Dendritic cell treated with granulocyte-macrophage colony-stimulating factor and Interleukin-4, amounts not matched to agents 40 ng/mL and 50 ng/mL, for 4 days (primary cell): ENCODE measurements around the gene DCUN1D3.
"Not testable (repeated sequence)": the region's sequence is repeated elsewhere in the genome, so short reads cannot be mapped to it uniquely, and the experiment has no call there.

ENCODE experiments used
- H3K27ac Mint-ChIP-seq: one replicate; pipeline ENCODE4 v1.8.0; 2022; ENCODE audit warnings: mild to moderate bottlenecking, mixed read lengths
- H3K27me3 Mint-ChIP-seq: one replicate; pipeline ENCODE4 v1.8.0; 2022; ENCODE audit warnings: mild to moderate bottlenecking, mixed read lengths
- H3K36me3 Mint-ChIP-seq: one replicate; pipeline ENCODE4 v1.8.0; 2022; ENCODE audit warnings: low read depth, mixed read lengths
- H3K4me1 Mint-ChIP-seq: one replicate; pipeline ENCODE4 v1.8.0; 2022; ENCODE audit warnings: low read depth, mixed read lengths
- H3K4me3 Mint-ChIP-seq: one replicate; pipeline ENCODE4 v1.8.0; 2022; ENCODE audit warnings: mild to moderate bottlenecking, moderate library complexity, mixed read lengths
- H3K9me3 Mint-ChIP-seq: one replicate; pipeline ENCODE4 v1.8.0; 2022; ENCODE audit warnings: mixed read lengths
- intact Hi-C: fragments of 100-400 bp; cut with micrococcal nuclease; formaldehyde crosslinking; loops from one replicate; pipeline ENCODE4 v1.15.0; 2022

Gene DCUN1D3

DNA sequence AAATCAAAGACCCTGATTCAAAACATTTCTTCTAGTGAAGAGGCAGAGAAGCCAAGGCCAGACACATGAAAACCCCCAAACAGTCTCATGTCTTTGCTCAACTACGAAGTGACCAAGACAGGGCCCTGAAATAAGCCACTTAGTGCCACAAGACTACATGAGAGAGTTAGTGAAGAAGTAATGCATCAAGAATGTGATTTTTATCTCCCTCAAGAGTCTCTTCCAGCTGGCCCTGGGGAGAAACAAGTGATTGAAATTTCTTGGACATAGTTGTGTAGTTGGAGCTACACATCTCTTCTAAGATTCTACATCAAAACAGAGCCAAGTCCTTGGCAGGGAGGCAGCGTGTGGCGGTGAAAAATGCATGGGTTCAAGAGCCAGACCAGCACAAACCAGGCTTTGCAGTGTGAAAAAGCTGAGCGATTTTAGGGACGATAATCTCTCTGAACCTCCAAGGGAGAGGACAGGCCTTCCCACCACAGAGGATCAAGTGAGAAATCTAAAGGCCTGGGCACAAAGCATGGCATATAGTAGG, 31.0 kb upstream of the DCUN1D3 start:
- intact Hi-C loops: no loop called here
- Mint-ChIP-seq H3K4me1 (peaks cover 23% of the 10 kb centered on the region), H3K27me3 (no peaks in the 10 kb centered on the region), H3K36me3 (no peaks in the 10 kb centered on the region), H3K27ac (no peak overlapping the region), H3K9me3 (no peaks in the 10 kb centered on the region), H3K4me3 (no peak overlapping the region)

- intact Hi-C loops: no loop called here
Observed at GRCh38 chr16:20930365-20930690, 30.2 kb upstream of the DCUN1D3 start.

GRCh38 chr16:20929676-20930364, 29.7 kb upstream of the DCUN1D3 start:
- H3K4me3 Mint-ChIP-seq, H3K9me3 Mint-ChIP-seq, H3K36me3 Mint-ChIP-seq, intact Hi-C loops, H3K27me3 Mint-ChIP-seq: not testable (repeated sequence)
- Mint-ChIP-seq H3K27ac (peak overlapping the region; percentile 10), H3K4me1 (peaks cover 23% of the 10 kb centered on the region)

More at GRCh38 chr16:20930365-20930690, 30.2 kb upstream of the DCUN1D3 start:
- Mint-ChIP-seq H3K4me1 (peaks cover 23% of the 10 kb centered on the region), H3K36me3 (peaks cover 8% of the 10 kb centered on the region), H3K9me3 (no peaks in the 10 kb centered on the region), H3K27me3 (no peaks in the 10 kb centered on the region), H3K4me3 (no peak overlapping the region), H3K27ac (no peak overlapping the region)

GRCh38 chr16:20928774-20929411, 28.7 kb upstream of the DCUN1D3 start:
- Mint-ChIP-seq H3K9me3 (no peaks in the 10 kb centered on the region), H3K27ac (no peak overlapping the region), H3K27me3 (no peaks in the 10 kb centered on the region), H3K4me1 (peaks cover 23% of the 10 kb centered on the region), H3K36me3 (peaks cover 10% of the 10 kb centered on the region), H3K4me3 (no peak overlapping the region)
- intact Hi-C loops: no loop called here

DNA sequence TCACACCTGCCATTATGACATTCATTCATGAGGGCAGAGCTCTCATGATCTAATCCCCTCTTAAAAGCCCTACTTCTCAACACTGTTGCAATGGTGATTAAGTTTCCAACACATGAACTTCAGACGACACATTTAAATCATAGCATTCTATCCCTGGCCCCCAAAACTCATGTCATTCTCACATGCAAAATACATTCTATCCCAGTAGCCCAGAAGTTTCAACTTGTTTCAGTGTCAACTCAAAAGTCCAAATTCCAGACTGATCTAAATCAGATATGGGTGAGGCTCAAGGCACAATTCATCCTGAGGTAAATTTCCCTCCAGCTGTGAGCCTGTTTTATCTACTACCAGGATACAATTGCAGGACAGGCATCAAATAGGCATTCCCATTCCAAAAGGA, 25.6 kb upstream of the DCUN1D3 start:
- Mint-ChIP-seq H3K9me3 (no peaks in the 10 kb centered on the region), H3K36me3 (peaks cover 10% of the 10 kb centered on the region), H3K4me3 (no peak overlapping the region), H3K27me3 (no peaks in the 10 kb centered on the region), H3K27ac (no peak overlapping the region), H3K4me1 (peaks cover 49% of the 10 kb centered on the region)
- intact Hi-C loops: no loop called here

DNA sequence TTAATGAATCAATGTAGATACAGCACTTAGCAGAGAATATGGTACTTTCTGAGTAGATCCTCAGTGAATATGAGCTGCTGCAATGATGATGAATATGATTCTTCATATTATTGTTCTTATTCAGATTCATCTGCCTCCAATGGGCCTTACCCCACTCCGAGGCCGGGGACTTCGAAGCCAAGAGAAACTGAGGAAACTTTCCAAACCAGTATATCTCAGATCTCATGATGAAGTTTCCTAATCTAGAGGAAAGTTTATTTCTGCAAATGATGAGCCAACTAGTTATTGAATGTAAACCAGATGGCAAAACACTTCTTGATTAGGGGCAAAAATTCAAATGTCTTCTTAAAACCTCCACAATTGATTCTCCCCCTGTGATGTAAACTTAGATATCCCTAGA, 23.7 kb upstream of the DCUN1D3 start:
- intact Hi-C loops: no loop called here
- peaks cover 47% of the 10 kb centered on the region for H3K4me1 Mint-ChIP-seq
- no peaks in the 10 kb centered on the region for H3K9me3 Mint-ChIP-seq
- peak overlapping the region; percentile 58 for H3K27ac Mint-ChIP-seq
- H3K36me3 Mint-ChIP-seq: peaks cover 10% of the 10 kb centered on the region
- no peak overlapping the region for H3K4me3 Mint-ChIP-seq
- H3K27me3 Mint-ChIP-seq: no peaks in the 10 kb centered on the region

DNA sequence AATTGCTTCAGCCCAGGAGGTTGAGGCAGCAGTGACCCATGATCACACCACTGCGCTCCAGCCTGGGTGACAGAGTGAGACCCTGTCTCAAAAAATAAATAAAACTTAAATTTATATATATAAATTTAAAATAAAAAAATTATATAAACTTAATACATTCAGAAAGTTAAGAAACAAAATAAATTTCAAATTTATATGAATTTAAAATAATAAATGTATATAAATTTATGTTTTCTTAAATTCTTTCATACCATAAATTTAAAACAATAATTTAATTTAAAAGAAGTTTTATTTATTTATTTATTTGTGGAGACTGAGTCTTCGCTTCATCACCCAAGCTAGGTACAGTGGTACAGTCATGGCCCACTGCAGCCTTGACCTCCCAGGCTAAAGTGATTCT, 20.6 kb upstream of the DCUN1D3 start:
- Mint-ChIP-seq H3K9me3 (no peaks in the 10 kb centered on the region), H3K36me3 (peaks cover 16% of the 10 kb centered on the region), H3K4me3 (no peak overlapping the region), H3K27ac (no peak overlapping the region), H3K27me3 (no peaks in the 10 kb centered on the region), H3K4me1 (peaks cover 66% of the 10 kb centered on the region)
- intact Hi-C loops: no loop called here

- Mint-ChIP-seq H3K4me1 (peaks cover 71% of the 10 kb centered on the region), H3K36me3 (peaks cover 15% of the 10 kb centered on the region), H3K27me3 (no peaks in the 10 kb centered on the region), H3K9me3 (no peaks in the 10 kb centered on the region), H3K27ac (no peak overlapping the region), H3K4me3 (no peak overlapping the region)
- intact Hi-C loops: no loop called here
Observed at GRCh38 chr16:20920091-20920490, 19.9 kb upstream of the DCUN1D3 start.

DNA sequence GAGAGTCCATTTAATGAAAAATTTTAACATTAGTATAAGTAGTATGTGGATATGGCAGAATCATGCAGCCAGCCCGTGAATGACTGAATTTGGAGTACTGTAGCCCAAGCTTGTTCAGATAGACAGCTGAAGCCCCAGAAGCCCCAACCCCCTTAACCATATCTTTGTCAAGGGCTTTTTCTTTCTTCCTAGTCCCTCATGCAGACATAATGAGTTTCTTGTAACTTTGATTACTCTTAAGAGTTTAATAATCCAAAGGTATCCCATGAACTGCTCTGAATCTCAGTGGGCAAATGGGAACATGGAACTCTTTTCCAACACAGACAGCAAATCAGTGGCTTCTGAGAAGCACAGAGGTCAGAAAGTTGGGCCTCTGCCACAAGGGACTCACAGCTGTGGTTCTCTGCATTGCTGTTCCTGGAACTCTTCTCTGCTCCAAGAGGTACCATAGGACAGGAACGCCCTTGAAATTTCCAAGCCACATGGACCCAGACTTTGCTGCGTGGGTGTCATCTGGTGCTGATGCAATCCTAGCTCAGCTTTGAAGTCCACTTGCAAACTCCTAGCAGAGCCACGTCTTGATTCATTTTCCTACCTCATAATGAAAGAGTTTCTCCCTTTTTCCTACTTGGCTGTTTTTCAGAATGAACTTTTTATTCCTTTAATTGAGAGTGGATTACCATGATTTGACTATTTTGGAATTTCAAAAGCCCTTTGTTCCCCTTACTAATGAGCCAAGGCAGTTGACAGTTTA, 18.5 kb upstream of the DCUN1D3 start:
- H3K27ac Mint-ChIP-seq: peak overlapping the region; percentile 79
- no peaks in the 10 kb centered on the region for H3K9me3 Mint-ChIP-seq
- peak overlapping the region; percentile 20 for H3K4me3 Mint-ChIP-seq
- intact Hi-C loops: loop anchor here (2.0 kb wide), 1 partner anchor 18 kb away; the partner anchor contains the start of genes DCUN1D3 and LYRM1
- peaks cover 70% of the 10 kb centered on the region for H3K4me1 Mint-ChIP-seq
- H3K27me3 Mint-ChIP-seq: no peaks in the 10 kb centered on the region
- peaks cover 15% of the 10 kb centered on the region for H3K36me3 Mint-ChIP-seq

GRCh38 chr16:20916942-20917341, 16.8 kb upstream of the DCUN1D3 start:
- no peaks in the 10 kb centered on the region for H3K27me3 Mint-ChIP-seq
- H3K36me3 Mint-ChIP-seq: peaks cover 15% of the 10 kb centered on the region
- intact Hi-C loops: no loop called here

DNA sequence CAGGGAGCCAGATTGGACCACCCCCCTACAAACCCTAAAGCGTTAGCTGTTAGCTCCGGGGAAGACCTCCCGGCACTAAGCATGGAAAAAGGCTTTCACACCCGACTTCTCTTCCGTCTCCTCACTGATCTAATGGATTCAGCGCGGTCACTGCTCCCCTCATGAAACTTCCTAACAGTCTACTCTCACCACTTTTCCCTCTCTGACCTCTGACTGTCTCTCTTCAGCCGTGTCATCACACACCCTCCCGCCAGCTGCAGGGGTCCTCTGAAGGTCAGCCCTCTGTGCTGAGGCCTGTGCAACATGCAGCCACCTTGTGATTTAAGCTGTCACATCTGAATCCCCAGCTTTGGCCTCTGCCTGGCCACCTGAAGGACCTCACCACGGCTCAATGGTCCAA, 16.1 kb upstream of the DCUN1D3 start:
- Mint-ChIP-seq H3K4me3 (peak overlapping the region; percentile 13), H3K4me1 (peaks cover 60% of the 10 kb centered on the region), H3K27me3 (no peaks in the 10 kb centered on the region), H3K27ac (peak overlapping the region; percentile 79), H3K9me3 (no peaks in the 10 kb centered on the region), H3K36me3 (peaks cover 15% of the 10 kb centered on the region)
- intact Hi-C loops: no loop called here

More at GRCh38 chr16:20916942-20917341, 16.8 kb upstream of the DCUN1D3 start:
- Mint-ChIP-seq H3K9me3 (no peaks in the 10 kb centered on the region), H3K4me3 (no peak overlapping the region), H3K4me1 (peaks cover 60% of the 10 kb centered on the region), H3K27ac (peak overlapping the region; percentile 79)

DNA sequence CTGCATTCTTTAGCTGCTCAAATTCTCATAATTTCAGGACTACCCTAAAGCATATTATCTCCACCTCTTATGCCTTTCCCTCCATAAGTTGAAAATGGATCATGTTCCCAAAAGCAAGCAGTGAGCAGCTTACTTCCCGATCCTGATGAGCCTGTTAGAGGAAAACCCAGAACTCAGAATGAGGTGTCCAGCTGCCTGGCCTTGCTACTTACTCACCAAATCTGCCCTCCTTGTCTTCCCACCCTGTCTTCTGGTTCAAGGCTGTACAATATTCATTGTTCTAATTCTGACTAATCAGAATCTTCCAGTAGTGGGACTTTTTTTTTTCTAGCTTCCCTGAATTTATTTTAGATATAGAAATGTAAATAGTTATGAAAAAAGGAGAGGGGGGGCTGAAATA, 11.2 kb upstream of the DCUN1D3 start:
- H3K27ac Mint-ChIP-seq: peak overlapping the region; percentile 96
- intact Hi-C loops: loop anchor here (1.0 kb wide), 1 partner anchor 11 kb away; the partner anchor contains the start of genes DCUN1D3 and LYRM1
- no peaks in the 10 kb centered on the region for H3K9me3 Mint-ChIP-seq
- H3K4me3 Mint-ChIP-seq: peak overlapping the region; percentile 56
- peaks cover 69% of the 10 kb centered on the region for H3K4me1 Mint-ChIP-seq
- H3K27me3 Mint-ChIP-seq: no peaks in the 10 kb centered on the region
- peaks cover 18% of the 10 kb centered on the region for H3K36me3 Mint-ChIP-seq

DNA sequence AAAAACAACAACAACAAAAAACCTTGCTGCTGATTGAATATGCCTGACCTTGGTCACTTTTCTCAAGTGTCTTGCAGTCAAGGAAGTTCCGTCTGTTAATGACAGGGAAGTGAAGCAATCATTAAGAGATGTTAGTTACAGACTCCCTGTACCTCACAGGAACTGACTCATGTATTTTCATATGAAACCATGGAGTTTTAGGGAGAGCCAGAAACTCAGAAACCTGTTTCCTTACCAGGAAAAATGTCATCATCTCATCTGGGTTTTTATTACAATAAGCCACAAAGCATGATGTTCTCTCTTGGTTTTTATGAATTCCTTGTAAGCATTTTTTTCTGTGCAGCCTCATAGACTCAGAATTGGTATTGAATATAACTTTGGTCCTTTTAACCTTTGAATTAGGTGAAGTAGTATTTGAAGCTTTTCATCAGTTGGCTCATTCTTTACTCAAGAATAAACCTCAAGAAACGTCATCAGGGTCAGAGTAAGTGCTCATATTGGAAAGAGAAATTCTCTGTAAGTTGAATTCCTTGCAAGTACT, 10.7 kb upstream of the DCUN1D3 start:
- Mint-ChIP-seq H3K27ac (peak overlapping the region; percentile 96), H3K4me3 (peak overlapping the region; percentile 56), H3K4me1 (peaks cover 69% of the 10 kb centered on the region), H3K36me3 (peaks cover 18% of the 10 kb centered on the region), H3K27me3 (no peaks in the 10 kb centered on the region), H3K9me3 (no peaks in the 10 kb centered on the region)
- intact Hi-C loops: loop anchor here (1.0 kb wide), 1 partner anchor 11 kb away; the partner anchor contains the start of genes DCUN1D3 and LYRM1
